OCI-LY7 (cell line): ENCODE data around the gene MOGAT3. TPM values are rescaled to one million over a fixed set of nuclear protein-coding genes. Genes with fewer than 3 reads are reported as not detected.
A peak's percentile ranks its signal among the peaks of the same experiment; 100 is the strongest.

Experiments used
- BruUV-seq: library from RNA; stranded (reverse); fragments of 400-500 nt; replicated peaks from 2 replicates; lab custom pipeline; 2021; lab: Mats Ljungman, UMichigan
- CTCF ChIA-PET: fragments of 300-600 bp; sonication (Branson Sonifier 250); formaldehyde crosslinking; loops from one replicate; lab custom pipeline; 2022; ENCODE audit warnings: antibody characterized with exemption; ENCODE audit not compliant: unreplicated experiment; lab: Charles Lee
- POLR2A ChIA-PET: fragments of 300-600 bp; sonication (Branson Sonifier 250); formaldehyde crosslinking; loops from one replicate; lab custom pipeline; 2022; ENCODE audit warnings: antibody characterized with exemption; lab: Charles Lee
- DNase-seq: peaks from one replicate; pipeline ENCODE4 v3.0.0-alpha.2; 2015; ENCODE audit warnings: low spot score
- H2AFZ ChIP-seq: fragments of 200-600 bp; sonication (generic), shearing (Covaris generic); 2 replicates; pipeline ENCODE4 v1.6.1; 2014; ENCODE audit warnings: mild to moderate bottlenecking, antibody characterized with exemption, low read length, moderate library complexity
- H3K27ac ChIP-seq: fragments of 200-600 bp; sonication (generic); 2 replicates; pipeline ENCODE4 v1.5.1; 2014; ENCODE audit warnings: mixed run types, low read depth, mild to moderate bottlenecking, moderate library complexity, low read length, inconsistent platforms; ENCODE audit not compliant: poor library complexity, severe bottlenecking
- H3K36me3 ChIP-seq: fragments of 200-600 bp; sonication (generic); 2 replicates; pipeline ENCODE4 v1.6.1; 2014; ENCODE audit warnings: mild to moderate bottlenecking, antibody characterized with exemption, low read length, moderate library complexity, mixed read lengths; ENCODE audit not compliant: insufficient read depth
- H3K4me1 ChIP-seq: fragments of 200-600 bp; sonication (generic); 2 replicates; pipeline ENCODE4 v1.5.1; 2014; ENCODE audit warnings: mild to moderate bottlenecking, low read length; ENCODE audit not compliant: insufficient read depth, poor library complexity, severe bottlenecking
- H3K4me2 ChIP-seq: fragments of 200-600 bp; sonication (generic); 2 replicates; pipeline ENCODE4 v1.6.1; 2014; ENCODE audit warnings: mild to moderate bottlenecking, low read length
- H3K4me3 ChIP-seq: fragments of 200-600 bp; sonication (generic); 2 replicates; pipeline ENCODE4 v1.5.1; 2014; ENCODE audit warnings: mild to moderate bottlenecking, low read depth, low read length; ENCODE audit not compliant: poor library complexity, severe bottlenecking
- H3K79me2 ChIP-seq: fragments of 200-600 bp; sonication (generic); 2 replicates; pipeline ENCODE4 v1.6.1; 2016; ENCODE audit warnings: low read depth, mild to moderate bottlenecking, low read length, moderate library complexity, mixed read lengths; ENCODE audit not compliant: insufficient read depth
- H3K9me2 ChIP-seq: fragments of 200-600 bp; sonication (generic); 2 replicates; pipeline ENCODE4 v1.6.1; 2016; ENCODE audit warnings: mild to moderate bottlenecking, low read length, mixed read lengths; ENCODE audit not compliant: insufficient read depth
- H3K9me3 ChIP-seq: fragments of 200-600 bp; sonication (generic); 2 replicates; pipeline ENCODE4 v1.6.1; 2014; ENCODE audit warnings: mild to moderate bottlenecking, mixed run types, low read length, mixed read lengths
- H4K20me1 ChIP-seq: fragments of 200-600 bp; sonication (generic); 2 replicates; pipeline ENCODE4 v1.6.1; 2014; ENCODE audit warnings: mild to moderate bottlenecking, antibody characterized with exemption, low read length, moderate library complexity, mixed read lengths; ENCODE audit not compliant: insufficient read depth
- EZH2phosphoT487 ChIP-seq: fragments of 200-600 bp; sonication (generic); IDR thresholded peaks from 2 replicates; pipeline ENCODE4 v1.6.1; 2018; ENCODE audit warnings: low read depth, borderline replicate concordance, mild to moderate bottlenecking, mixed run types, antibody characterized with exemption, low read length, moderate library complexity, mixed read lengths
- intact Hi-C: fragments of 100-400 bp; cut with micrococcal nuclease; formaldehyde crosslinking; loops from one replicate; pipeline ENCODE4 v1.10.0; 2022; ENCODE audit not compliant: unreplicated experiment
- total RNA-seq, 2 experiments: library from RNA; depleted of rRNA in 1 of 2; stranded (reverse); fragments of >200 nt in 1 of 2; shearing (Covaris generic) in 1 of 2; gene quantifications; 2 replicates each; pipeline ENCODE4 v1.2.3, GENCODE V29; 2014 to 2022
- TF ChIP-seq, protein P1 (sequence below): fragments of 200-600 bp; sonication (generic); conservative IDR thresholded peaks from 2 replicates; pipeline ENCODE4 v1.5.1; 2014; ENCODE audit warnings: mild to moderate bottlenecking, antibody characterized with exemption, low read length, moderate library complexity, mixed read lengths

Gene MOGAT3
- total RNA-seq, 2 experiments from 2014 or later: not detected

DNA sequence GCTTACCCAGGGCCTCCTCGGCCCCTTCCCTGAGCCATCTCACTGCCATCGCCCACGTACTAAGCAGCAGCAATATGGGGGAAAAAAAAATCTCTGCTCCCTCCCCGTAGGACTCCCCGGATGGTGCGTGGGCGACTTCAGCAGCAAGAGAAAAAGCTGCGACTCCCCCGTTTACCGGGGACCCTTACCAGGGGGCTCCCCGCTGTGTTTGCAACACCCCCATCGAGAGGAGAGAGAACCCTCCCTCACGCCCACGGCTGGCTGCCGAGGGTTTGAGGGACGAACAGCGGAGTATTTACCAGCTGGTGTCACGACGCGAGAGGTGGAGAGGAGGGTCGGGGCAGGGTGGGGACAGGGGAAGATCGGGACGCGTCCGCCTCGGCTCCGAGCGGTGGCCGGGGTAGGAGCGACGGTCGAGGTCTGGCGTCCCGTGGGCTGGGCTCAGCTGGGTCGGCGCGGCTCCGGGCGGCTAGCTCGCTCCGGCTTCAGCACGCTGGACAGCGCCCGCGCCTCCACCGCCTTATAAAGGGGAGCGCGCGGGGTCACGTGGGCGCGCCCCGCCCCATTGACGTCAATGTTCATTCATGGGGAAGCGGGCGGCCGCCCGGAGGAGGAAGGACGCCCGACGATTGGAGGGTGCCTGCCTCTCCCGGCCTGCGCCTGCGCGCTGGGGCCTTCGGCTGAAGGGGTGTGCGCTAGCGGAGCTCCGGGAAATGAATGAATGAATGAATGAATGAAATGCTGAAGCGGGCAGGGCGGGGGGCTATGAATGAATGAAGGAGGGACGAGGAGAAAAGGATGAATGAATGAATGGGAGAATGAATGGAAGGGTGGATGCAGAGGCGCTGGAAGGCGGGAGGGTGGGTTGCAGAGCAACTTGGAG, 35.5 kb downstream of the MOGAT3 start, which contains the start of gene VGF:
TSS of gene VGF (minus strand) at position 495 of the 883 bp plus-strand sequence. CDS start 726 bp downstream, outside the sequence.
- POLR2A ChIA-PET: interaction anchor here (0.6 kb wide), 1 partner anchor 11 kb away, joined by 3 read pairs; no protein-coding TSS in a partner anchor
- Histone ChIP-seq H3K36me3 (no peaks in the 10 kb centered on the region), H3K4me1 (peaks cover 13% of the 10 kb centered on the region), H3K4me3 (no peak within 1 kb of the TSS), H3K4me2 (peak within 1 kb of the TSS; percentile 11; the same call in 1 of the 2 replicates), H4K20me1 (no peaks in the 10 kb centered on the region), H3K9me2 (no peaks in the 10 kb centered on the region), H3K27ac (no peak within 1 kb of the TSS), H3K9me3 (no peaks in the 10 kb centered on the region), H2AFZ (no peak within 1 kb of the TSS), H3K79me2 (no peaks in the 10 kb centered on the region)
- intact Hi-C loops: no loop called here
- no TSS peak for BruUV-seq
- CTCF ChIA-PET: interaction anchor here (0.6 kb wide), 1 partner anchor 685 kb away, joined by 7 read pairs; no protein-coding TSS in a partner anchor
- no peak for TF ChIP-seq EZH2phosphoT487
- TF ChIP-seq, protein P1, sequence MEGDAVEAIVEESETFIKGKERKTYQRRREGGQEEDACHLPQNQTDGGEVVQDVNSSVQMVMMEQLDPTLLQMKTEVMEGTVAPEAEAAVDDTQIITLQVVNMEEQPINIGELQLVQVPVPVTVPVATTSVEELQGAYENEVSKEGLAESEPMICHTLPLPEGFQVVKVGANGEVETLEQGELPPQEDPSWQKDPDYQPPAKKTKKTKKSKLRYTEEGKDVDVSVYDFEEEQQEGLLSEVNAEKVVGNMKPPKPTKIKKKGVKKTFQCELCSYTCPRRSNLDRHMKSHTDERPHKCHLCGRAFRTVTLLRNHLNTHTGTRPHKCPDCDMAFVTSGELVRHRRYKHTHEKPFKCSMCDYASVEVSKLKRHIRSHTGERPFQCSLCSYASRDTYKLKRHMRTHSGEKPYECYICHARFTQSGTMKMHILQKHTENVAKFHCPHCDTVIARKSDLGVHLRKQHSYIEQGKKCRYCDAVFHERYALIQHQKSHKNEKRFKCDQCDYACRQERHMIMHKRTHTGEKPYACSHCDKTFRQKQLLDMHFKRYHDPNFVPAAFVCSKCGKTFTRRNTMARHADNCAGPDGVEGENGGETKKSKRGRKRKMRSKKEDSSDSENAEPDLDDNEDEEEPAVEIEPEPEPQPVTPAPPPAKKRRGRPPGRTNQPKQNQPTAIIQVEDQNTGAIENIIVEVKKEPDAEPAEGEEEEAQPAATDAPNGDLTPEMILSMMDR: no peak
- DNase-seq: peak; percentile 77

DNA sequence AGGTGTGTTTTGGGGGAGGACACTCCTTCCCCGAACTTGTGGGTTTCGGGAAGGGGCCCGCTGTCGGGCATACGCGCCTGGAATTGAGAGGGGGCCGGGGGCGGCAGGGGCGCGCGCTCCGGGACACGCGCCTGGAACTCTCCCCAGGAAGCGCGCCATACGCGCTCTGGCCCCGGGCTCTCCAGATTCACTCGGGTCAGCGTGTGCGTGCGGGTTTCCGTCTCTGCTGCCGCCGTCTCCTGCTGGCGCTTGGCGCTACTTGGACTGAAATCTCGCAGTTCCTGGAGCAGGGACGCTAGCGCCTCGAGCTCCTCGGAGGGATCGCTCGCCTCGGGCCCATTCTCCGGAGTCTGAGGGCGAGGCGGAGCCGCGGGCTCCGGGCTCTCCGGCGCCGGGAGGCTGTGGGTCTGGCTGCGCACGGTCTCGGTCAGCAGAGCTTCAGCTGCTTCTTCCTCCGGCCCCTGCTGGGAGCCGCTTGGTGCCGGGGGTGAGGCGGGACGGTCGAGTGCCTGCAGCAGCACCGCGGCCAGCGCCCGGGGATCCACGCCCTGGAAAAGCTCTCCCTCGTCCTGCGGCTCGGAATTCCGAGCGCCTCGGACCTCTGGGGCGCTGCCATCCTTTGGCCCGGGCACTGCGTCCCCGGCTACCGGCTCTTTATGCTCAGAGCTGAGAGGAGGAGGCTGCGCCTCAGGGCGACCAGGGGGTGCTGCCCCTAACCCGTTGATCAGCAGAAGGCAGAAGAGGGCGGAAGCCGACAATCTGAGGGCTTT, 36.6 kb downstream of the MOGAT3 start:
- Histone ChIP-seq H3K9me2 (no peaks in the 10 kb centered on the region), H2AFZ (no peak overlapping the region), H3K4me3 (no peak overlapping the region), H3K4me1 (peaks cover 13% of the 10 kb centered on the region), H3K79me2 (no peaks in the 10 kb centered on the region), H3K9me3 (no peaks in the 10 kb centered on the region), H4K20me1 (no peaks in the 10 kb centered on the region), H3K4me2 (peak overlapping the region; percentile 71; the same call in 1 of the 2 replicates), H3K36me3 (no peaks in the 10 kb centered on the region), H3K27ac (no peak overlapping the region)
- CTCF ChIA-PET: no interaction called here
- no TSS peak for BruUV-seq
- no peak for DNase-seq
- POLR2A ChIA-PET: interaction anchor here (0.6 kb wide), 1 partner anchor 187 kb away, joined by 3 read pairs; no protein-coding TSS in a partner anchor
- TF ChIP-seq, protein P1: no peak
- no peak for TF ChIP-seq EZH2phosphoT487
- intact Hi-C loops: no loop called here
